Measurements from ENCODE around the gene SYT3. TPM values are rescaled to one million over a fixed set of nuclear protein-coding genes. Genes with fewer than 3 reads are reported as not detected.

Gene SYT3
- total and polyA plus RNA-seq, 2 experiments from 2014 or later = 10.0 to 25.5 TPM

DNA sequence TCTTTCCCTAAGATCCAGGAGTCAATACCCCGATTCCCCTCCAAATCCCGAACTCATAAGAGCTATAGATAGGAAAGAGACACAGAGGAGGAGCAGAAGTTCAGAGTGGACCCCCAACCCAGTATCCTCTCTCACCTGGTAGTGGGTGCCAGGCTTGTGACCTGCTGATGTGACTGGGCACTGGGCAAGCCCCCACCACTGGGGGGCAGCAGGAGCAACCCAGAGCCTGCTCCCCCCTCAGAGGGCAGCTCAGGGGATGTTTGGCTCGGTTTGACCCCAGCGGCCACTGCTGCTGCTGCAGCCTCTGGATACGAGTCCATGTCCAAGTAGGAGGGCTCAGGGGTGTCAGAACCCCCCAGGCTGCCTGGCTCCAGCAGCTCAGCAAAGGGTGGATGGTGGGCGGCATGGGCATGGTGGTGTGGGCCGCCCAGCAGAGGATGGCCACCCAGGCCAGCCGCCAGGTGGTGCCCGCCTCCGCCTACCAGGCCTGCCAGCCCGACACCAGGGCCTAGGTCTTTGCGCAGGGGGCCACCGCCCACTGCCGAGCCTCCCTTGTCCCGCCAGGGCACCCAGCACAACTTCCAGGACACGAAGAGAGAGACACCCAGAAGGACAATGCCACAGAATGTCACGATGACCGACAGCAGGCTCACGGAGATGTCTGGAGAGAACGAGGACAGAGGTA is 7.4 kb downstream of the SYT3 start:
- H3K9me2 ChIP-seq (ENCODE audit: insufficient read depth) = no peaks in the 10 kb centered on the region
- H3K79me2 ChIP-seq (replicated peaks; ENCODE audit: insufficient read depth) = no peaks in the 10 kb centered on the region
- H3K27ac ChIP-seq (ENCODE audit: low read depth) = no peak overlapping the region
- Mint-ChIP-seq H3K4me1 (no peaks in the 10 kb centered on the region), H3K27me3 (ENCODE audit: insufficient read depth, low read depth, poor library complexity) (peaks cover 22% of the 10 kb centered on the region), H3K36me3 (ENCODE audit: low read depth) (peaks cover 45% of the 10 kb centered on the region), H3K4me3 (no peak overlapping the region), H3K27ac (no peak overlapping the region), H3K9me3 (peaks cover 96% of the 10 kb centered on the region)
- no peak overlapping the region for H2AFZ ChIP-seq
- TF ChIP-seq, protein P1, sequence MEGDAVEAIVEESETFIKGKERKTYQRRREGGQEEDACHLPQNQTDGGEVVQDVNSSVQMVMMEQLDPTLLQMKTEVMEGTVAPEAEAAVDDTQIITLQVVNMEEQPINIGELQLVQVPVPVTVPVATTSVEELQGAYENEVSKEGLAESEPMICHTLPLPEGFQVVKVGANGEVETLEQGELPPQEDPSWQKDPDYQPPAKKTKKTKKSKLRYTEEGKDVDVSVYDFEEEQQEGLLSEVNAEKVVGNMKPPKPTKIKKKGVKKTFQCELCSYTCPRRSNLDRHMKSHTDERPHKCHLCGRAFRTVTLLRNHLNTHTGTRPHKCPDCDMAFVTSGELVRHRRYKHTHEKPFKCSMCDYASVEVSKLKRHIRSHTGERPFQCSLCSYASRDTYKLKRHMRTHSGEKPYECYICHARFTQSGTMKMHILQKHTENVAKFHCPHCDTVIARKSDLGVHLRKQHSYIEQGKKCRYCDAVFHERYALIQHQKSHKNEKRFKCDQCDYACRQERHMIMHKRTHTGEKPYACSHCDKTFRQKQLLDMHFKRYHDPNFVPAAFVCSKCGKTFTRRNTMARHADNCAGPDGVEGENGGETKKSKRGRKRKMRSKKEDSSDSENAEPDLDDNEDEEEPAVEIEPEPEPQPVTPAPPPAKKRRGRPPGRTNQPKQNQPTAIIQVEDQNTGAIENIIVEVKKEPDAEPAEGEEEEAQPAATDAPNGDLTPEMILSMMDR (conservative IDR thresholded peaks at IDR 0.05; ENCODE audit: low read depth in 2 of 2) = peak; percentile 49 to 56
- TF ChIP-seq, protein P2, sequence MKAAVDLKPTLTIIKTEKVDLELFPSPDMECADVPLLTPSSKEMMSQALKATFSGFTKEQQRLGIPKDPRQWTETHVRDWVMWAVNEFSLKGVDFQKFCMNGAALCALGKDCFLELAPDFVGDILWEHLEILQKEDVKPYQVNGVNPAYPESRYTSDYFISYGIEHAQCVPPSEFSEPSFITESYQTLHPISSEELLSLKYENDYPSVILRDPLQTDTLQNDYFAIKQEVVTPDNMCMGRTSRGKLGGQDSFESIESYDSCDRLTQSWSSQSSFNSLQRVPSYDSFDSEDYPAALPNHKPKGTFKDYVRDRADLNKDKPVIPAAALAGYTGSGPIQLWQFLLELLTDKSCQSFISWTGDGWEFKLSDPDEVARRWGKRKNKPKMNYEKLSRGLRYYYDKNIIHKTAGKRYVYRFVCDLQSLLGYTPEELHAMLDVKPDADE (IDR thresholded peaks at IDR 0.05) = no peak
- no peaks in the 10 kb centered on the region for H3F3A ChIP-seq (replicated peaks; ENCODE audit: low read depth)
- no peaks in the 10 kb centered on the region for H3K27me3 ChIP-seq (ENCODE audit: insufficient read depth)
- no peak overlapping the region for H3K4me3 ChIP-seq
- peak; percentile 38 for DNase-seq (ENCODE audit: low spot score)
- peaks cover 8% of the 10 kb centered on the region; the same call in 1 of the 2 replicates for H3K36me3 ChIP-seq (ENCODE audit: insufficient read depth)
- no peaks in the 10 kb centered on the region for H3K4me1 ChIP-seq (ENCODE audit: insufficient read depth)
- ATAC-seq = no peak
- no peaks in the 10 kb centered on the region for H4K20me1 ChIP-seq (replicated peaks; ENCODE audit: insufficient read depth)
- no peak overlapping the region for H3K4me2 ChIP-seq

- H3K27me3 Mint-ChIP-seq (ENCODE audit: insufficient read depth, low read depth, poor library complexity) = peaks cover 20% of the 10 kb centered on the region
- H4K20me1 ChIP-seq (replicated peaks; ENCODE audit: insufficient read depth) = no peaks in the 10 kb centered on the region
- no peaks in the 10 kb centered on the region for H3K4me1 Mint-ChIP-seq
- no peak overlapping the region for H2AFZ ChIP-seq
- H3K27ac ChIP-seq (ENCODE audit: low read depth) = no peak overlapping the region
- ATAC-seq (no peak), DNase-seq (ENCODE audit: low spot score) (no peak)
- no peaks in the 10 kb centered on the region for H3K27me3 ChIP-seq (ENCODE audit: insufficient read depth)
- peaks cover 94% of the 10 kb centered on the region for H3K9me3 Mint-ChIP-seq
- H3K79me2 ChIP-seq (replicated peaks; ENCODE audit: insufficient read depth) = no peaks in the 10 kb centered on the region
- H3K36me3 ChIP-seq (ENCODE audit: insufficient read depth) = peaks cover 8% of the 10 kb centered on the region; the same call in 1 of the 2 replicates
- H3K4me2 ChIP-seq = no peak overlapping the region
- H3K4me1 ChIP-seq (ENCODE audit: insufficient read depth) = no peaks in the 10 kb centered on the region
- H3F3A ChIP-seq (replicated peaks; ENCODE audit: low read depth) = no peaks in the 10 kb centered on the region
- no peaks in the 10 kb centered on the region for H3K9me2 ChIP-seq (ENCODE audit: insufficient read depth)
- no peak overlapping the region for H3K4me3 ChIP-seq
- H3K36me3 Mint-ChIP-seq (ENCODE audit: low read depth) = peaks cover 37% of the 10 kb centered on the region
- no peak overlapping the region for H3K27ac Mint-ChIP-seq
- no peak overlapping the region for H3K4me3 Mint-ChIP-seq
- TF ChIP-seq ZNF462 (CRISPR knock-in tag; IDR thresholded peaks at IDR 0.05) = no peak
- TF ChIP-seq NANOG (IDR thresholded peaks at IDR 0.05; ENCODE audit: borderline replicate concordance) = no peak
- no peak for TF ChIP-seq EZH2 (IDR thresholded peaks at IDR 0.05; ENCODE audit: low read depth, unreplicated experiment)
- no peak for TF ChIP-seq STAT1 (IDR thresholded peaks at IDR 0.05; ENCODE audit: unreplicated experiment)
- TF ChIP-seq, protein P1 (conservative IDR thresholded peaks at IDR 0.05; ENCODE audit: low read depth in 2 of 2) = no peak
- no peak for TF ChIP-seq ZNF331 (CRISPR knock-in tag; IDR thresholded peaks at IDR 0.05; ENCODE audit: low read depth)
Measured at GRCh38 chr19:50629801-50630200, 9.9 kb downstream of the SYT3 start.

All from GM23338 (cell line).